Effector CD4-positive, alpha-beta T cell (primary cell): ENCODE data around the gene KIF5A.
"Not testable (repeated sequence)": the region's sequence is repeated elsewhere in the genome, so short reads cannot be mapped to it uniquely, and the experiment has no call there.

ENCODE experiments used
- DNase-seq: peaks from one replicate; pipeline ENCODE4 v3.0.0-alpha.2; 2020

The KIF5A gene

DNA sequence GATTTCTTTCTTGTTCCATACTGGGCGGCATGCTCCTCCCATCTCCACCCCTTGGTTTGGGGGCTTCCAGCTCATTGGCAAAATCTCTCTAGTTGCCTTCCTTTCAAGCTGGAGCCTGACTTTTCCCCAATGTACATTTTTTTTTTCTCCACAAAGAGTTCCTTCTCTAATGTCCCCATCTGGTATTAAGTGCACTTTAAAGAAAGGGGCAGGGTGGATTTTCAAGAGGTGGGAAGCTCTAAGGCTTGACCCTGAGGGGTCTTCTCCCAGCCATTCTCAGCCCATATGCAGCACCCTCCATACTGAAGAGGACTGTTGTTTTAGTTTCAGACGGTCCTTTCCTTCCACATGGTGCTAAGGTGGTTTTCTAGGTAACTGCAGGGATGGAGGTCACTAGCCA lies 35.3 kb downstream of the KIF5A start:
- no peak for DNase-seq

DNA sequence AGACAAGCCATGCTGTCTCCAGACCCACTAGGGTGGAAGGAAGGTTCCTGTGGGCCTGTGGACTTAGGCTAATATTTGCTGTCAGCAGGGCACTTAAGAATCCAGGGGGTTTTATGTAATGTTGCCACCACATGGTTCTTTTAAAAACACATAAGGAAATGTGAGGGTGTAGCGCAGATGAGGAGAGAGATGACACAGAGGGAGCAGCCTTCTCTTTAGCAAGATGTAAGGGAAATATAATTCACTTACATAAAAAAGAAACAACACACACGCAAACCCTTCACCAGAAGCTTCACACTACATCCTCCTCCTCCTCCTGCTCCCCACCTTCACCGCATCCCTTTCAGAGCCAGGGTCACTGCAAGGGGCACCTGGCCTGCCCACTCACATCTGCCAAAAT lies 36.3 kb downstream of the KIF5A start:
- DNase-seq = no peak

DNA sequence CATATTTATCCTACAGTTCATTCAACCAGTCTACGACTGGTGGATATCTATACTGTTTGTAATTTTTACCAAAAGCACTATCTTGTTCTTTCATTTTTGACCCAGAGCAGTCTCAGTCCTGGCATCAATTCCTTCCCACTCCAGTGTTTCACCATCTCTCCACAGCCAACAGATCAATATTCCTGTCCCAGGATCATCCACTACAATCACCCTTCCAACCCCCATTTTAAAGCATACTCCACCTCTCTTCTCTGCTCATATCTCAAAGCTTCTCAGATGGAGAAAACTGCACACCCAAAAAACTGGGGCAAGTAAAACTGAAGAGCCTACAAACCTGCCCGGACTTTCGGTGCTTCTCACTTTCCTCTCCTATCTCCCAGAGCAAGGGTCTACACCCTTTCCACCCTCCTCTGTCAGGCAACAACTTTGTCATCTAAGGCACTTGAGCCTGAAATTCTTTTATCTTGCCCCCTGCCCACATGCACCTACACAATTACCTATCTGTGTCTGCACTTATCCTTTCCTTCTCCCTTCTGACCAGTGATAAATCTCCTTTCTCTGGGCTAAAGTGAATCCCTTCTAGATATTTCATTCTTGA lies 37.1 kb downstream of the KIF5A start:
- DNase-seq = no peak

DNA sequence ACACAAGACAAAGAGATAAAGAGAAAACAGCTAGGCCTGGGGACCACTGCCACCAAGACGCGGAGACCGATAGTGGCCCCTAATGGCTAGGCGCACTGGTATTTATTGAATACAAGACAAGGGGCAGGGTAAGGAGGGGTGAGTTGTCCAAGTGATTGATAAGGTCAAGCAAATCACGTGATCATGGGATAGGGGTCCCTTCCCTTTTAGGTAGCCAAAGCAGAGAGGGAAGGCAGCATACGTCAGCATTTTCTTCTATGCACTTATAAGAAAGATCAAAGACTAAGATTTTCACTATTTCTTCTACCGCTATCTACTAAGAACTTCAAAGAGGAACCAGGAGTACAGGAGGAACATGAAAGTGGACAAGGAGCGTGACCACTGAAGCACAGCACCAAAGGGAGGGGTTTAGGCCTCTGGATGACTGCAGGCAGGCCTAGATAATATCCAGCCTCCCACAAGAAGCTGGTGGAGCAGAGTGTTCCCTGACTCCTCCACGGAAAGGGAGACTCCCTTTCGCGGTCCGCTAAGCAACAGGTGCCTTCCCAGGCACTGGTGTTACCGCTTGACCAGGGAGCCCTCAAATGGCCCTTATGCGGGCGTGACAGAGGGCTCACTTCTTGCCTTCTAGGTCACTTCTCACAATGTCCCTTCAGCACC lies 39.2 kb downstream of the KIF5A start:
- not testable (repeated sequence) for DNase-seq

DNA sequence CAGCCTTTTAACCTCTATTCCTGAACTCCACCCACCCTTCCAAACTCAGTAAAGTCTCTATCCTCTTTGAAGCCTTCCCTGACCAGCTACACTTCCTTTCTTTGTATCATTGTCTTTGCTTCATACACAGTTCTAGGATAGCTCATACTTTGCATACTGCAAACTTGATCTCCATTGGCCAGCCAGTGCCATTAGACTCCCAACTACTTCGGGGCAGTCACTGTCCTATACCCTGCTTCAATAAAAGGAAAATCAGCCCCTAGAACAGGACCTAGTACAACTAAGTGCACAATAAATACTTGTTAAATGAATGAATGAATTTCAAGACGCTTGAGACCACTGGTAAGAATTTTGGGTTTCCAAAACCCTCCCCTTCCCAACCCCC lies 40.6 kb downstream of the KIF5A start:
- DNase-seq = no peak

DNA sequence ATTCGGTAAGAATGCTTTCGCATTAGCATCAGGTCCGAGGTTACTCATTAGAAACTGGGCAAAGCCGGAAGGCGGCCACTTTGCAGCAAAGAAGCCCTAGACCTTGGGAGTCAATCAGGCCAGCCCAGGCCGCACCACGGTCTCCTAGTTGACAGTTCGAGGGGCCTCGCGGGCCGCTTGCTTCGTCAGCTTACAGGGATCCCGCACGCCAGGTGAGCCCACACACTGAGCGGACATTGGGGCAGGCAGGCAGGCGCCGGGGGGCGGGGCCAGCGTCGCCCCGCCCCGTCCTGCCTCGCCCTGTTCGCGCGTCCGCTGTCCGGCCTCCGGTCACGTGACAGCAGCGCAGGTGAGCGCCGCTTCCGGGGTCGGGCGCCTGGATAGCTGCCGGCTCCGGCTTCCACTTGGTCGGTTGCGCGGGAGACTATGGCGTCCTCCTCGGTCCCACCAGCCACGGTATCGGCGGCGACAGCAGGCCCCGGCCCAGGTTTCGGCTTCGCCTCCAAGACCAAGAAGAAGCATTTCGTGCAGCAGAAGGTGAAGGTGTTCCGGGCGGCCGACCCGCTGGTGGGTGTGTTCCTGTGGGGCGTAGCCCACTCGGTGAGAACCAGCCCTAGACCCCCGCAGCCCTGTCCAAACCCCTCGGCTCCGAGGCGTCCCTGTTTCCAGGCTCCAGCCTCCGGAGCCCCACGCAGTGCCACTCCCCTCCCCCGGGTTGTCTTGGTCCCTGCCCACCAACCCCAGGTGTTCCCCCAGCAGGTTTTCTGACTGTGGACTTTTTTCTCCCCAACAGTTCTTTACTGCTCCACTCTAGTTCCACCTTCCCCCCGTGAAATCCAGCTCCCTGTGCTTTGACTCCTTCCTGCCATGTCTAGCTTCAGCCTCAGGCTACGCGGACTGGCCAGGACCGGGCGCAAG lies 41.3 kb downstream of the KIF5A start, which contains the start of gene PIP4K2C:
PIP4K2C (plus strand) TSS at position 329 of the 918 bp plus-strand sequence; CDS start at position 427, 98 bp downstream.
- peak; percentile 68 for DNase-seq

DNA sequence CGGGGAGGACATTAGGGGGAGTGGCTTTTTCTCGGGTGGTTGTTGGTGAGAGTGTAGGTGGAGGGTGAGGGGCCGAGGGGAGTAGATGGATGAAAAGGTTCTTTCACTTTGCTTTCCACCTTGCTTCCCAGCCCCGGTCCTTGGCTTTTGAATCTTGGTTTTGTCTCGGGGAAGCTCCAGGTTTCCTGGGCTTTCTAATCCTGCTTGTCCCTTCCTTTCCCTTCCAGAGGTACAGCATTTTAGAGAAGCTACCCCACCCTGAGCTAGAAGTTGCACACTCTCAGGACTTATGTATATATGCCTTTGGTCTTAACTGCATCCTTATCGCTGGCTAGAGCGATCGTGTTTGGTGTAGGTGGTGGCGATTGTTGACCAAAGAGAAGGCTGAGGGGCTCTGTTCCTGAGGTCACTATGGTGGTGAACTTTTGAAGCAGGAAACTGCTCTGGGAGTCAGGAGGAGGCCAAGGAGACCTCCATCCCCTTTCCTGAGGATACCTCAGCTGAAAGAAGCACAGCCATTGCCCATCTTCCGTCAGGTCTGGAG lies 42.0 kb downstream of the KIF5A start:
- DNase-seq = no peak

DNA sequence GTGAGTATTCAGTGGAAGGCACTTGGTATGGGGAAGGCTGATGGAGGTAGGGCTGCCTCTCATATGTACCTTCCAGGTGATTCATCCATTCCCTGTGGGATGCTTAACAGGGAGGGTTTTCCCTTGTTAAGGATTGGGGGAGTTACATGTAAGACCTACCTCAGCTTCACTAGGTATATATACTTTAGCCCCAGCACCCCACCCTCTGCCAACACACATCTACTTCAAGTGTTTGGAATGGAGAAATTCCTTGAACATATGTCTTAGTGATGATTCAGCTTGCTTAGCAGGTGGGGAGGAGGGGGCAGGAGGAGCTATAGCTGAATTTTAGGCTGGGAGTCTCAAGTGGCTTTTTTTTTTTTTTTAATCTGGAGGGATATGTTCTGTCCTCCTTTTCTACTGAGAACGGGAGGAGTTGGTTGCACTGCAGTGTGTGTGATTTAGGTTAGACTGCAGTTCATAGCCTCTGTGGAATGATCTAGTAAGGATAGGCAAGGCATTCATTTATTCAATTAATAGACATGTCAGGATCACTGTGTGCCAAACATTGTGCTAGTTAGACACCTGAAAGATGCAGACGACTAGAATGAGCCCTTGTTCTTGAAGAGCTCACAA lies 42.8 kb downstream of the KIF5A start:
- no peak for DNase-seq

DNA sequence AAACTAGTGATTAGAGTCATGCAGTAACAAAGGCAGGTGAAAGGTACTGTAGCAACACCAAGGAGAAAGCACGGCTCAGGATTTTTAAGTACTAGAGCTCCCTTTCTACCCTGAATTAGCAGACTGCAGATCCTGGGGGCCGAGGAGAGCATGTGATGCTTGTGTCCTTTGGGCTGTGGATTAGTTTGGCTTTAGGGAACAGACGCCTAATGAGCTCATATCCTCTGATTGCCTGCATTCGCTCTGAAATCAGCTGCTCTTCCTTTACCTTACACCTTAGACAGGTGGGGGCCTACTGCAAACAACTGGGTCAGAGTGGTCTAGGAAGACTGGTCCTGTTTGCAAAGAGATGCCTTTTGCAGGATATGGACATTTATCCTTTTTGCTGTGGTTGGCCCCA lies 43.3 kb downstream of the KIF5A start:
- DNase-seq = no peak

DNA sequence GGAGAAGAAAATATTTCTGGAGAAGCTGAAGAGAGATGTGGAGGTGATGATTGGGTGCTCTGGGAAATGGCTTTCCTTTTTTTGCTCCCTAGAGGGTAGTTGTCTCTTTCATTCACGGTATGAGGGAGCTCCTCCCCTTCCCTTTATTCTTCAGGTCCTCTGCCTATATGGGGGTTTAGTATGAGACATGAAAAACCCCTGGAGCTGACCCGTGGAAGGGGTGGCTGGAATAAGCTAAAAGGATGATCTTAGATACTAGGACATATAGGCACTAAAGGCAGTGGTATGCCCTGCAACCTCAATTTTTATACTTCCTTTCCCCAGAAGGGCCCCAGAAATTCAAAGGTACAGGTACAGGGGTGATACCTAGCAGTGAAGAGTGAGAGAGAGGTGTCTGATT lies 50.6 kb downstream of the KIF5A start:
- no peak for DNase-seq

DNA sequence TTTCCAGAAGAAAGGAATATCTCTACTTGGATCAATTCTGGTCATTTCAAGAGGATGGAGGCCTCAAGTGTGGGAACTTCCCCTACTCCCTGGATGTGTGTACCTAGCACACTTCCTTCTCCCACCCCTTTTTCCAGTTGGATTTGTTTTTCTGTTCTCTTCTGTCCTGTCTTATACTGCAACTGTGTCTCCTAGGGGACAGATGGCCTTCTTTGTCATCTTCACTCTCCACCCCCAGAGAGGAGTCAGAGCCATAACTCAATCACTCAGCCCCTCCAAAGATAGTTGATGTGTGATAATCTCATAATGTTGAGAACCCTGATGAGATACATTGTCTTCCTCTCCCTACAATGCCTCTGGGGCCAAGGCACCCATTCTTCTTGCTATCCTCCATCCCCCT lies 52.7 kb downstream of the KIF5A start:
- DNase-seq = no peak

DNA sequence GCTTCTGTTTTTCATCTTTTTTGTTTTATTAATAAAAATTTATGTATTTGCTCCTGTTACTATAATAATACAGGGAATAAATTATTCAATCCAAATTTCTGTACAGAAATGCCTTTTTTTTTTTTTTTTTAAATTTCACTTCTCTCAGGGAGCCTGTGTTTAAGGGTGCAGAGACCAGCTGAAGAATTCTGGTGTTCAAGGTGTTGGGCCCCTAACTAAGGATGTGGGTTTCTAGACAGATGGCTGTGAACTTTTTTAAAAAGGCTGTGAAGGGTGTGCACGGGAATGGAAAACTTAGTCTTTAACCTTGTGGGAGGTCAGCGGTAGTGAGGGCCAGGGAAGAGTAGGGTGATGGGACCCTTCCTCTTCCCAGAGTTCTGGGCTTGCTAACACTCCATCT lies 53.5 kb downstream of the KIF5A start:
- DNase-seq = no peak

DNA sequence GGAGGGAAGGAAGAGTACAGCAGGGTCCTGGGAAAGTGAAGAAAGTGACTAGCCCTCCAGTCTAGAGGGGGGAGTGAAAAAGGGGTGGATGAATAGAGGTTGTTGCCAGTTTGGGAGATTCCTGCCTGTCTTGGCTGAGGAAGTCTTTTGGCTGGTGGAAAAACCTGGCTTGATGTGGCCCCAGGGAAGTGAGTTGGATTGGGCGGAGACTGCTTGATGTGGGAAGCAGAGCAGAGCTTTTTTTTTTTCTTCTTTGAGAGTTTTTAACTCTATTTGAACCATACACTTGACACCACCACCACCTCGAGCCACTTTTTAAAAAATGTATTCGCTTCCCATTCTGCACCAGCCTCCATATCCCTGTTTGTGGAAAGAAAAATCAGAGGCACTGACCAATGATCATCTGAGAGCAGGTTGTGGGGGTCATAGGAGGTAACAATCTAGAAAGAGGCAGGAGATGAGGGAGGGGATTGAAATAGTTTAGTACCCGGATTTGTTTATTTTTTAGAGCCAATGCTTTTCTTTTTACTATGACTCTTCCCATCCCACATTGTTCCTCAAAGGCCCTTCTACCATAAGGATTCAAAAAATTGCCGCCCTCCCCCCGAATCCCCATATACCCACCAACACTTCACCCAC lies 54.1 kb downstream of the KIF5A start:
- DNase-seq = no peak

DNA sequence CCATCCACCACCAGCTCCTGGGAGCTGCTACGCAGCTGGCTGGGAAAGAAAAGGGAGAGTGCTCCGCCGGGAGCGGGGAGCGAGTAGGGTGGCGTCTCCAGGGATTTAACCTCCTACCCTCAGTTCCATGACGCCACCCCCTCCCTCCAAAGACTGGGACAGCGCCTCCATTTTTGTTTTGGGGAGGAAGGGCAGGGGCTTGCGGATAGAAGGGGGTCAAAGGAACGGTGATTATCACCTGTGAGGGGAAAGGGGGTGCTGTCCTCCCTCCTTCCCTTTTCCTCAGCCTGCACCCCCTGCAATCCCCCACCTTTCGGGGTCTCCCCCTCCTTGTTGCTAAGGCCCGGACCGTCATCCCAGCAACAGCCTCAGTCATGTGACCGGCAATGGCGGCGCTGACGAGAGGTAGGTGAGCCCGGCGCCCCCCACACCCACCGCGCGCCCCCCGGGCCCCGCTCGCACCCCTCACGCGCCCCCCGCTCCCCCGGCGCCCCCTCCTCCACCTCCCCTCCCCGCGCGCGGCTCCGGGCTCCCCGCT lies 54.7 kb downstream of the KIF5A start, which contains the start of gene DTX3:
DTX3 (plus strand) TSS at position 371 of the 538 bp plus-strand sequence. CDS start 1,694 bp downstream, outside the sequence.
- peak; percentile 19 for DNase-seq

DNA sequence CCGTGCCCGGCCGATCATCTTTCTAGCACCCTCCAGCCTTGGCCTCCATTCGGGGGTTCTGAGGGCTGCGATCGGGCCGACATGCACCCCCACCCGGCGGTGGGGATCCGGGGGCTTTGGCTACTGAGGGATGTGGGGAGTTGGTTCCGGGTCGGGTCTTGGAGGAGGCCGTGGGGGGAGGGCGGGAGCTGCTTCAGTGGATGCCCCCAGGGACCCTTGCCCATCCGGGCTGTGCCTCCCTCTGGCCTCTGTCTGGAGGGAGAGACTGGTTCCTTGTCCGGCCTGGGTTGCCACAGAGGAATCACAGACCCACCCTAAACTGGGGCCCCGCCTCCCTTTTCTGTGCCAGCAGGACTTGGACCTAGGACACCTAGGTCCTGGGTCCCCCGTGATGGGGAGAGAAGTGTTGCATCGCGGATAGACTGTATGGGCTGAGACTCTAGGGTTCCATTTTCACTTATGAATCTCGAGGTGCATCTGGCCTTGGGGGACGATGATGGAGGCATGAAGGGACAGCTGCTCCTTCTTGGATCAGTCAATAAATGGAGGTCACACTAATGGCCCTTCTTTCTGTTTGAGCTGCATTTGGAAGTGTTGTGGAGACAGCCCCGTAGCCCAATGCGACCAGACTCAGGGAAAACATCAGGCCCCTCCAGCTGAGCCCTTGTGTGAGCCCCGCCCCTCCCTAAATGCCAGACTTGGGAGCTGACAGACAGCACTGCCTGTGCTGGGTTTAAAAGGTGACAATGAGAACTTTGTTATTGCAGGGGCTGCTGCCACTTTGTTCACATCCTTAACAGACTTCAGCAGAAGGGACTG lies 55.4 kb downstream of the KIF5A start:
- DNase-seq = no peak

DNA sequence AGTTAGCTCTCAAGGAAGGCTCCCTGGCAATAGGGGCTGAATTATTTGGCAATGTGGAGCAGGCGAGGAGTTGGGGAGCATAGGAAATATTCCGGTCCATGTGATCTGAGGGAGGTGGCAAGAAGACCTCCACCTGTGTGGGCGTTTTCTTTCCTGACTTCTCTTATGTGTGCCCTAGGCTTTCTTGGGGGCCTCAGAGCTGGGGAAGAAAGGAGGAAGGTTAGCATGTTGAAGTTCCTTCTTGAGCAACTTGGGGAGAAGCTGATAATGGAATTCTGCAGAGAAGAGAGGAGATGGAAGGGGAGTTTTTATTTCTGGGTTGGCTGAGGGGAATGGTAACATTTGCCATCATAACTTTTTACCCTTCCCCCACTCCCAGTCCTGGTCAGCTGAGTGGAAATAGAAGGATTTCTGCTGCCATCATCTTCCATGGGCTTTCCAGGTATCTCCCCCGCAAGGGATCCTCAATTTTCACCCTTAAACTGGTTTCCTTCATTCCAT lies 56.0 kb downstream of the KIF5A start:
- DNase-seq = no peak

DNA sequence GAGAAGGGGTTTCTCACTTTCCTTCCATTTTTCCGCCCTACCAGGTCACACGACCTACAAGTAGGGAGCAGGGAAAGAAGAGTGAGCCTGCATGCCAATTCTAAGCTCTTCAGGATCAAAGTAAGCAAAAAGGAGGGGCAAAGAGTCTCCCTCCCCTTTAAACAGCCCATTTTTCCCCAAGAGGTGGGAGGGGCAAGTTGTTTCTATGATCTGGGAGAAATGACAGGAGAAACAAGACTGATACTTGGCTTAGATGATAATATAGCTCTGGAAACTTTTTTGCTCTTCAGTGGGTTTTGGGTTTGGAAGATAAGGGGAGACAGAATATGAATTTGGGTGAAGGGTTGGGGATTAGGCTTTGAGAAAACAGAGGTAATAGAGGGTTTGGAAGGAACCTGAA lies 56.6 kb downstream of the KIF5A start:
- no peak for DNase-seq

DNA sequence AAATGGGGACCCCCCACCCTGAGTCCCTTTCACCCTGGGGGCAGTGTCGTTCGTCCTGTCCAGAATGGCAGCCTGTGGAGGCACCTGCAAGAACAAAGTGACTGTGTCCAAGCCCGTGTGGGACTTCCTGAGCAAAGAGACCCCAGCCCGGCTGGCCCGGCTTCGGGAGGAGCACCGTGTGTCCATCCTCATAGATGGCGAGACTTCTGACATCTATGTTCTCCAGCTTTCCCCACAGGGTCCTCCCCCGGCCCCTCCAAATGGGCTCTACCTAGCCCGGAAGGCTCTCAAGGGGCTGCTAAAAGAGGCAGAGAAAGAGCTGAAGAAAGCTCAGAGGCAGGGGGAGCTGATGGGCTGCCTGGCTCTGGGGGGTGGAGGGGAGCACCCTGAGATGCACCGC lies 57.0 kb downstream of the KIF5A start:
- no peak for DNase-seq

DNA sequence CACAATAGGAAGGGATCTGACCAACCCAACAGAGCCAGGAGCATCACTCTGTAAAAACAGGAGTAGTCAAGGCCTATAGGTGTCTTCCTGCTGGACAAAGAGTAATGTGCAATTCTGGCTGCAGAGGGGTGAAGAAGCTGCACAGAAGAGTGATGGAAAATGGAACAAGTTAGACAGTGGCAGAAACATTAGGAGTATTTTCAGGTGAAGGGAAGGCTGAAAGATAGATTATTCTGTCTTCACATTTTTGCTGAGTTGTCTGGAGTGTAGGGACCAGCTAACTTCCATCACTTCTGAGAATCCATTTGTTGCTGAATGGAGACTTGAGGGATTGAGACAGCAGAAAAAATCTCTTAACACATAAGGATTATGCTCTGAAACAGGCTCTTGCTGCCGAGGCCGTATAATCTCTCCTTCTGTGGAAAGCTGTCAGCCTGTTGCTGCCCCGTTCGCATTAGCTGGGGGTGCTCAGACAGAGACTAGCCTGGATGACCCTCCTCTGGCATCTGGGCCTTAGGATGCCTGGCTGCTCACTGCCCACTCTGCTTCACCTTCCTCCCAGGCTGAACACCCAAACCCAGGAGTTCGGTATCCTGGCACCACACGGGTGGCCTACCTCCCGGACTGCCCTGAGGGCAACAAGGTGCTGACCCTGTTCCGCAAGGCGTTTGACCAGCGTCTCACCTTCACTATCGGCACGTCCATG lies 58.3 kb downstream of the KIF5A start:
- no peak for DNase-seq

DNA sequence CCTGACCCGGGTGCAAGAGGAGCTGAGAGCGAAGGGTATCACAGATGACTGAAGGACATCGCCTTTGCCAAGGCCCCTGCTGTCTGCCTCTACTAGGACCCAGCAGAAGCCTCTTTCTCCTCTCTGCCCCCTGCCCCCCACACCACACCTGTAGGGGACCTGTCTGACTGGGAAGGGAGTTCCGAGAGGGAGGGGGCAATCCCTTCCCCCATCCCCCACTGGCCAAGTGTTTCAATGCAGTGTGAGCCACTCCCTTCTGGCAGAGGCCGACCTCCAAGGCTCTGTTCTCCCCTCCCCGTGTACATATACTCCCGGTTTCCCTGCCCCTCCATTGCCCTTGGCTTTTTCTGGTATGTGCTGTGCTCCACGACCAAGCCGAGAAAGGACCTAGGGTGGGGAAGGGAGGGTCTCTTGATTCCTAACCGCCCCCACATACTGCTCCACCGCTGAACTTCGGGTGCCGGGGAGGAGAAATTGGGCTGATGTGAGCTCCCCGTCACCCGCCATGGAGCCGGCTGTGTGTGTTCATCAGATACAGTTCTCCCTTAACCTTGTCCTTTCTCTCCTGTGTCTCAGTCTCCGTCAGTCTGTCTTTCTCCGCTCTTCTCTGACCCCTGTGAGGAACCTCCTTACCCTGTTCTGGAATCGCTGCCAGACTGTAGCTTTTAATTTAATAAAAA lies 59.4 kb downstream of the KIF5A start:
- DNase-seq = no peak
